ENCODE measurements around the gene DAAM1.

Gene DAAM1

DNA sequence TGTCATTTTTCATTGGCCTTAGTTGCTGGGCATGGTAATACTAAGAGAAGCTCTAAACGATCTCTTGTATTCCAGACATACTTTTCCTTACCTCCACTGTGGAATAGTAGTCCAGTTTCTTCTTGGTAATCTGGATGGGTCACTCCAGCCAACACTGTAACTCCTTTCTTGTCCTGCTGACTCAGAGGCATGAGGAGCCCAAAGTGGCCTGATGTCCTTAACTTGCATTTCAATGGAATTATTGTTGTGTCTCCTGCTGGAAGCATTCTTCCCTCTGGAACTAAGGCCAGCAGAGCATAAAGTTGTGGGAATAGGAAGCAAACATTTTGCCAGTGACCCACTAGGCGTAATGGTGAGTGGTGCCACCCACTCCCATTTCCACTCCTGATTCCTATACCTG is 33.1 kb downstream of the DAAM1 start:
- DNase-seq (ENCODE audit: low read depth) = no peak

- DNase-seq (ENCODE audit: low read depth) = no peak
These were observed 35.9 kb downstream of the DAAM1 start for GRCh38 chr14:59224341-59224740.

GRCh38 chr14:59225281-59225680 is 36.8 kb downstream of the DAAM1 start:
- DNase-seq (ENCODE audit: low read depth) = no peak

DNA sequence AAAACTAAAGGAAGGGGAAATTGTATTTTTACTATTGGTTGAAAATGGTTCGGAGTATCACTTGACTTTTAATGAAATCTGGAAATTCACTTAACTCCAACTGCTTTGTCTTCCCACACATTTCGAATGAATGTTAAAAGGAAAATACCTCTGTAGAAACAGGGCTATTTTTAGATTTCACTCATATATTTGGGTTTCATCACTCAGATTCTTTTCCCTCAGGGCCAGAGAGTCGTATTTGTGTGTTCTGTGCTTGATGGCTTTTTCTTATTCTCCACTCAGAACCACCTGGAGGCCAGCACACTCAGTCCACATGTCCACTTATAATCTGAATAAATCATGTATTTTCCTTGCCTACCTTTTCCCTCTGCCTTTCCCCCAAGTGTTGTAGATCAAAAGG is 40.0 kb downstream of the DAAM1 start:
- DNase-seq (ENCODE audit: low read depth) = no peak

GRCh38 chr14:59229653-59230406 is 41.4 kb downstream of the DAAM1 start:
- no peak for DNase-seq (ENCODE audit: low read depth)

DNA sequence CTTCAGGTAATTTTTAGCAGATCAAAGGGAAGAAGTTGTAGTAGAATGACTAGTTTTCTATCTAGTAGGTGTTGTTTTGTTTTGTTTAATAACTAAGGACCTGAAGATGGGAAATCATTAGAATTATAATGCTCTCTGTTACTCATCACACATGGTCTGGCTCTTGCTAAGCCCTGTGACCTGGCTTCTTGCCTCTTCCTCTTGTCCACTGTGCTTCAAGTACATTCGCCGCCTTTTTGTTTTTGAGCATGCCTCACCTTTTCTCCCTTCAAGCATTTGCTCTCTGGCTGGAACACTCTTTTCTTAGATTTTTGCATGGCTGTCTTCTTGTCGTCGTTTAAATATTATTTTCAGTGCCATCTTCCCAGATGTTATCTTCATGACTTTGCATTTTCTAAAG is 47.7 kb downstream of the DAAM1 start:
- no peak for DNase-seq (ENCODE audit: low read depth)

GRCh38 chr14:59238216-59238615 is 49.7 kb downstream of the DAAM1 start:
- no peak for DNase-seq (ENCODE audit: low read depth)

DNA sequence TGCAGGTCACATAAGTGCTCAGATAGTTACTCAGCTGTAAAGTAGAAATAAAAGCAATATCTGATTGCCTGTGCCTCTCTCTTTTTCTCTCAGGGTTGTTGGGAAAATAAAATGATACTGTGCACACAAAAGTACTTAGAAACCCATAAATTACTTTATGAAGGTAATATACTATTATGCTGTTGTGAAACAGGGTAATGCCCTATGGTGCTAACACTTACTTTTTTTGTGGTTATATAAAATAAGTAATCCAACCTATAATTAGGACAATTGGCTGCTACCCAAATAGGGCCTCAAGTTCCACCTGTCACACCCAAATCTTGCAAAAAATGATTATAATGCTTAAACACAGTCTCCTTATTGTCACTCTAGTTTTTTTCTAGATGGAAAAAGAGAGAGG is 50.6 kb downstream of the DAAM1 start:
- DNase-seq (ENCODE audit: low read depth) = no peak

GRCh38 chr14:59240356-59240755 is 51.9 kb downstream of the DAAM1 start:
- no peak for DNase-seq (ENCODE audit: low read depth)

- no peak for DNase-seq (ENCODE audit: low read depth)
These were observed 52.7 kb downstream of the DAAM1 start for GRCh38 chr14:59241121-59241520.

GRCh38 chr14:59243174-59243573 is 54.7 kb downstream of the DAAM1 start:
- DNase-seq (ENCODE audit: low read depth) = no peak

GRCh38 chr14:59244581-59244980 is 56.1 kb downstream of the DAAM1 start:
- no peak for DNase-seq (ENCODE audit: low read depth)

DNA sequence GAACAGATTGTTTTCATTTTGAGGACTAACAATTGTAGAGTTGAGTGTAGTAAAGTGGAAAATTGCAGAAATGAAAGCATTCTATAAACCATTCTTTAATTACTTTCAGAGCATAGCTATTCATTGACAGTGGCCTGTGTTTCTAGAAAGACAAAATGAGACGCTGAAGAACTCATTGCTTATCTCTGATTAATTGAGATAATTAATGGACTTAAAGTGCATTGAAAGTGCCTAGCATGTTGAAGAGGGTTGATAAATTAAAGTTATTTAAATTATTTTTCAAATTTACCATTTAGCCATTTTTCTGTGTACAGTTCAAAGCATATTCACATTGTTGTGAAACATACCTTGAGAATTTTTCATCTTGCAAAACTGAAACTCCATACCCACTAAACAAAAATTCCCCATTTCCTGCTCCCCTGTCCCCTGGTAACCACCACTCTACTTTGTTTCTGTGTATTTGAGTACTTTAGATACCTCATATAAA is 57.4 kb downstream of the DAAM1 start:
- DNase-seq (ENCODE audit: low read depth) = no peak

DNA sequence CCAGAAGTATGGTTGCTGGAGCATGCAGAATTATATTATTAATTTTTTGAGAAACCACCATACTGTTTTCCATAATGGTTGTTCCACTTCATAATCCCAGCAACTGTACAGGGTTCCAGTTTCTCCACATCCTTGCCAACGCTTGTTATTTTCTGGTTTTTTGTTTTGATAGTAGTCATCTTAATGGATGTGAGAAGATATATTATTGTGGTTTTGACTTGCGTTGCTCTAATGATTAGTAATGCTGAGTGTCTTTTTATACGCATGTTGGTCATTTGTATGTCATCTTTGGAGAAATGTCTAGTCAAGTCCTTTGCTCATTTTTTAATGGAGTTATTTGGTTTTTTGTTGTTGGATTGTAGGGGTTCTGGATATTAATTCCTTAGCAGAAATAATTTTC is 58.1 kb downstream of the DAAM1 start:
- no peak for DNase-seq (ENCODE audit: low read depth)

DNA sequence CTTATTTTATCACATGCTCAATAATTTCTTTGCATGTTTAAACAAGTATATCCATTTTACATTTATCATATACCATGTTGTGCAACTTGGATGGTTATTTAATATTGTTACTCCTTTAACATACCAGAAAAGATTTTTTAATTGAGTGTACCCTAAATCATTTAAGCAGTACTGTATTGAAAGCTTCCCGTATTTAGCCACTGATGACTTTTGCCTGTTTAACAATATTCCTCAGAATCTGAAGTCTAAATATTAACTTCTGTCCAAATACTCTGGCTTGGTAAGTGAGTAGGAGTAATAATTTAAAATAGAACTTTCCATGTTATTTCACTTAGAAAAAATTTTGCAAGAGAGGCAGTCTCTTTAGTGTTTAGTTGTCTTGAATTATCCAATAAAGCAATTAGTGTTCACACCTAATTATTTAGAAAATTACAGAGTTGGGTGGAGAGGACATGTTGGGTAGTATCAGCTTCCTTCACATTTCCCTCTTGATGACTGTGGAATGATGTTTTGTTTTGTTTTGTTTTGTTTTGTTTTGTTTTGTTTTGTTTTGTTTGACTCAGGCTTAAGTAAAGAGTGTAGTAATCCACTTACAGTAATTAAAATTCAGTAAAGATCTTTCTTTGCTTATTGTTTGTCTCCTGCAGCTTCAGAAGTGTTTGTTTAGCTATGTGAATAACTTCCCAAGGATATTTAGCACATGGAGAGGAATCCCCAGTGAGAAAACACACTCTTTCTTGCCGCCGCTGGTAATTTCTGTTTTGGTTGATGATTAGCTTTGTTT is 59.5 kb downstream of the DAAM1 start:
- no peak for DNase-seq (ENCODE audit: low read depth)

DNA sequence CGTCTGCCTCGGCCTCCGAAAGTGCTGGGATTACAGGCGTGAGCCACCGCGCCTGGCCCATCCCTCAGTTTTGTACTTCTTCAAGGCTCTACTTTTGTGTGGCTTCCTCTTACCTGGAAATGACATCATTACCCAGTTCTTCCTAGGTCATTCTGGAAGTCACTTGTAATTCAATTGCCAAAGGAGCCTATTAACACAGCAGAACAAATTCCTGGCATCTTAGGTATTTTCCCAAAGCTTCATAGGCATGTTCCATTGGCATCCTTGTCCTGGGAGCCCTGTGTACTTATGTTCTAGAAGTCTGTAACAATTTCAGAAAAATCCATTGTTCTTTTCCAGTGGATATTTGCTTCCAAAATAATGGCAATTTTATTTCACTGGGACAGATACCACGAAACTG is 60.6 kb downstream of the DAAM1 start:
- DNase-seq (ENCODE audit: low read depth) = no peak

DNA sequence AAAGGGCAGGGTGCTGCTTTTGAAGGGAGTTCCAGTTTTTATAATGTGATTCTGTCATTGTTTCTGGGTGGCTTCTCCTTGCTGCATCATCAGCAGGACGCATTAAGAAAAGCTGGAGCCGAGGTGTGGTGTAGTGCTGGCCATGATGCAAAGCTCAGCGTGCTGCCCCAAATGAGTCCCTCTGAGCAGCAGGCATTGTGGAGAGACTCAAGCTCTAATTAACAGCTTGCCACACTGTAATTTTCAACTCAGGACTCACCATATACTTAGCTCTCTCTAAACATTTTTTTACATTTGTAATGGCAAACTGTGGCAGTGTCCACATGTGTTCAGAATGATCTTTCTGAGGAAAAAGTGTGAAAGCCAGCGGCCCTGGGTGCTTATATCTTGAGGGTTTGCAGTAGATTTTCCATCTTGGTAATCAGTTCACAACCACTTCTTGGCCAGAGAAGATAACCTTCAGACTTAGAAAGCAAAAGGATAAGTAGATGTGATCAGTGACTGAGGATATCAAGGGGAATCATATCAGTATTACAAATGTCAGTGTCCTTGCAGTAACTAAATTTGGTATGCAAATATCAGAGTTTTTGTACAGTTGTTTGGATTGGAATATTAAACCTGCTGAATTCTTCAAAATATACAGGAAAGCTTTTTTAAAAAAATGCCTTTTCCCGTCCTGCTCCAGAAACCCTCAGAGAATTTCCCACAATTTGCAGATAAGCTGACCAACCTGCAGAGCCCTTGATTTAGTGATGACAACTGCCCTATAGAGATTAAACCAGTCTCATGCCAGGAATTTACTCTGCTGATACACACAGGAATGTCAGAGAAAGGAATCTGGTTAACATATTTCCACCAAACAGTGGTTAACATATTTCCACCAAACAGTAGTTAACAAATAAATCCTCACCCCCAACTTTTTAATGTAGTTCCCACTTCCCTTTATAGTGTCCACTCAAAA is 63.6 kb downstream of the DAAM1 start:
- DNase-seq (ENCODE audit: low read depth) = no peak

- no peak for DNase-seq (ENCODE audit: low read depth)
These were observed 64.5 kb downstream of the DAAM1 start for GRCh38 chr14:59252772-59253500.

GRCh38 chr14:59253527-59253926 is 65.1 kb downstream of the DAAM1 start:
- no peak for DNase-seq (ENCODE audit: low read depth)

- no peak for DNase-seq (ENCODE audit: low read depth)
These were observed 65.9 kb downstream of the DAAM1 start for GRCh38 chr14:59254146-59254910.

Measured in stimulated activated CD4-positive, alpha-beta T cell treated with anti-CD3 and anti-CD28 coated beads, Interleukin-2, amount 100 ng/mL, for 4 hours (primary cell).